ENCODE data around the gene EXOC4.
A peak's percentile ranks its signal among the peaks of the same experiment; 100 is the strongest.

EXOC4 gene

GRCh38 chr7:134016223-134016941 lies 763.5 kb downstream of the EXOC4 start:
- TF ChIP-seq CTCF (IDR thresholded peaks at IDR 0.05; ENCODE audit: control extremely low read depth, extremely low read depth, low read depth, missing control alignments): peak; percentile 37
- CTCF ChIA-PET: interaction anchor here (0.6 to 1.4 kb wide), 5 partner anchors 9 to 22 kb away, joined by 3 to 7 read pairs (median 4); no protein-coding TSS in a partner anchor
- peak; percentile 13 for DNase-seq (ENCODE audit: extremely low spot score)

GRCh38 chr7:134016942-134017303 lies 764.0 kb downstream of the EXOC4 start:
- TF ChIP-seq CTCF (IDR thresholded peaks at IDR 0.05; ENCODE audit: control extremely low read depth, extremely low read depth, low read depth, missing control alignments): no peak
- no peak for DNase-seq (ENCODE audit: extremely low spot score)
- CTCF ChIA-PET: interaction anchor here (1.2 kb wide), 2 partner anchors 9 to 22 kb away, joined by 4 to 7 read pairs; no protein-coding TSS in a partner anchor
- POLR2A ChIA-PET: no interaction called here

More at GRCh38 chr7:134016223-134016941, 763.5 kb downstream of the EXOC4 start:
- POLR2A ChIA-PET: no interaction called here

- no peak for DNase-seq (ENCODE audit: extremely low spot score)
- CTCF ChIA-PET: no interaction called here
- TF ChIP-seq CTCF (IDR thresholded peaks at IDR 0.05; ENCODE audit: control extremely low read depth, extremely low read depth, low read depth, missing control alignments): no peak
- POLR2A ChIA-PET: no interaction called here
Observed at GRCh38 chr7:134018306-134018705, 765.4 kb downstream of the EXOC4 start.

GRCh38 chr7:134019251-134019650 lies 766.4 kb downstream of the EXOC4 start:
- DNase-seq (ENCODE audit: extremely low spot score): no peak
- ChIA-PET POLR2A (no interaction called here), CTCF (interaction anchor here (1.2 to 1.7 kb wide), 3 partner anchors 8 to 122 kb away, joined by 3 to 5 read pairs (median 3); no protein-coding TSS in a partner anchor)
- no peak for TF ChIP-seq CTCF (IDR thresholded peaks at IDR 0.05; ENCODE audit: control extremely low read depth, extremely low read depth, low read depth, missing control alignments)

GRCh38 chr7:134021836-134022235 lies 769.0 kb downstream of the EXOC4 start:
- DNase-seq (ENCODE audit: extremely low spot score): no peak
- ChIA-PET CTCF (interaction anchor here (1.1 to 1.8 kb wide), 3 partner anchors 12 to 119 kb away, joined by 3 to 4 read pairs (median 3); no protein-coding TSS in a partner anchor), POLR2A (no interaction called here)
- TF ChIP-seq CTCF (IDR thresholded peaks at IDR 0.05; ENCODE audit: control extremely low read depth, extremely low read depth, low read depth, missing control alignments): no peak

- ChIA-PET POLR2A (no interaction called here), CTCF (interaction anchor here (1.1 to 1.8 kb wide), 3 partner anchors 12 to 119 kb away, joined by 3 to 4 read pairs (median 3); no protein-coding TSS in a partner anchor)
- TF ChIP-seq CTCF (IDR thresholded peaks at IDR 0.05; ENCODE audit: control extremely low read depth, extremely low read depth, low read depth, missing control alignments): no peak
- DNase-seq (ENCODE audit: extremely low spot score): no peak
Observed at GRCh38 chr7:134022286-134022911, 769.5 kb downstream of the EXOC4 start.

All from GM10248 (cell line).